Endothelial cell of umbilical vein (primary cell): ENCODE data around the gene SLC4A5.

Experiments
- EZH2 ChIP-seq: IDR thresholded peaks from 2 replicates; pipeline ENCODE4 v1.6.1; 2012; ENCODE audit warnings: borderline replicate concordance, low read depth, mild to moderate bottlenecking, moderate library complexity, low read length, inconsistent platforms; ENCODE audit not compliant: severe bottlenecking
- GATA2 ChIP-seq: IDR thresholded peaks from 2 replicates; pipeline ENCODE4 v1.7.0; 2011; ENCODE audit warnings: low read depth, mild to moderate bottlenecking, moderate library complexity, mixed read lengths, low read length; ENCODE audit not compliant: insufficient read length, insufficient read depth
- JUN ChIP-seq: IDR thresholded peaks from 2 replicates; pipeline ENCODE4 v1.6.1; 2011; ENCODE audit warnings: borderline replicate concordance, low read depth; ENCODE audit not compliant: insufficient read length, insufficient read depth
- MYC ChIP-seq: IDR thresholded peaks from one replicate; pipeline ENCODE4 v1.6.1; 2011; ENCODE audit warnings: mild to moderate bottlenecking, low read depth, low read length
- POLR2A ChIP-seq: IDR thresholded peaks from 2 replicates; pipeline ENCODE4 v1.6.1; 2012; ENCODE audit warnings: low read depth, mild to moderate bottlenecking, control low read depth, low read length
- TF ChIP-seq, protein P1 (sequence below), 2 donors: IDR thresholded peaks; 1 replicate in 1 of 2; 2 replicates in 1 of 2; pipeline ENCODE4 v1.5.1; 2011; ENCODE audit warnings: low read length in 2 of 2, mild to moderate bottlenecking in 2 of 2, moderate library complexity in 2 of 2, control low read depth in 1 of 2, inconsistent platforms in 1 of 2, low read depth in 1 of 2; ENCODE audit not compliant: insufficient read depth in 1 of 2; ENCODE audit errors: extremely low read depth in 1 of 2
- TF ChIP-seq, protein P2 (sequence below): IDR thresholded peaks from 2 replicates; pipeline ENCODE4 v1.6.1; 2011; ENCODE audit not compliant: insufficient read depth, insufficient read length

DNA sequence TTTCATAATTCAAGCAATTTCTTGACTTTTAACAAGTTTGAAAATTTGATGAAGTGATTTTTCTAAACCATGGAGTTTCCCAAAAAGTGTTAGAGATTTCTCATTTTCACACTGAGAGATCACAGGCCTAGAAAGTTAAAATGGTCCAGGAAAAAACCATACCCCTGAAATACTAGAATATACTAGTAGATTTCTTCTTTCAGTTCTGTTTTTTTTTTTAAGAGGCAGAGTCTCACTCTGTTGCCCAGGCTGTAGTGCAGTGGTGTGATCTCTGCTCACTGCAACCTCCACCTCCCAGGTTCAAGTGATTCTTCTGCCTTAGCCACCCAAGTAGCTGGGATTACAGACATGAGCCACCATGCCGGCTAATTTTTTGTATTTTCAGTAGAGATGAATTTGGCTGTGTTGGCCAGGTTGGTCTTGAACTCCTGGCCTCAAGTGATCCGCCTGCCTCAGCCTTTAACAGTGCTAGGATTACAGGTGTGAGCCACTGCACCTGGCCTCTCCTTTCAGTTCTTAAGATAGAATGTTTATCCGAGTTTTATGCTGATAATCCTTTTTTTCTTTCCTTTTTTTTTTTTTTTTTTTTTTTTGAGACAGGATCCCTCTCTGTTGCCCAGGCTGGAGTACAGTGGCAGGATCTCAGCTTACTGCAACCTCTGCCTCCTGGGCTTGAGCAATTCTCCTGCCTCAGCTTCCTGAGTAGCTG lies 130.4 kb downstream of the SLC4A5 start:
- TF ChIP-seq, protein P1, sequence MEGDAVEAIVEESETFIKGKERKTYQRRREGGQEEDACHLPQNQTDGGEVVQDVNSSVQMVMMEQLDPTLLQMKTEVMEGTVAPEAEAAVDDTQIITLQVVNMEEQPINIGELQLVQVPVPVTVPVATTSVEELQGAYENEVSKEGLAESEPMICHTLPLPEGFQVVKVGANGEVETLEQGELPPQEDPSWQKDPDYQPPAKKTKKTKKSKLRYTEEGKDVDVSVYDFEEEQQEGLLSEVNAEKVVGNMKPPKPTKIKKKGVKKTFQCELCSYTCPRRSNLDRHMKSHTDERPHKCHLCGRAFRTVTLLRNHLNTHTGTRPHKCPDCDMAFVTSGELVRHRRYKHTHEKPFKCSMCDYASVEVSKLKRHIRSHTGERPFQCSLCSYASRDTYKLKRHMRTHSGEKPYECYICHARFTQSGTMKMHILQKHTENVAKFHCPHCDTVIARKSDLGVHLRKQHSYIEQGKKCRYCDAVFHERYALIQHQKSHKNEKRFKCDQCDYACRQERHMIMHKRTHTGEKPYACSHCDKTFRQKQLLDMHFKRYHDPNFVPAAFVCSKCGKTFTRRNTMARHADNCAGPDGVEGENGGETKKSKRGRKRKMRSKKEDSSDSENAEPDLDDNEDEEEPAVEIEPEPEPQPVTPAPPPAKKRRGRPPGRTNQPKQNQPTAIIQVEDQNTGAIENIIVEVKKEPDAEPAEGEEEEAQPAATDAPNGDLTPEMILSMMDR (IDR thresholded peaks at IDR 0.05; ENCODE audit: extremely low read depth in 1 of 2, insufficient read depth in 1 of 2, low read depth in 1 of 2, low read length in 2 of 2): no peak
- TF ChIP-seq JUN (no peak), POLR2A (no peak), EZH2 (no peak), GATA2 (no peak), MYC (no peak)
- TF ChIP-seq, protein P2, sequence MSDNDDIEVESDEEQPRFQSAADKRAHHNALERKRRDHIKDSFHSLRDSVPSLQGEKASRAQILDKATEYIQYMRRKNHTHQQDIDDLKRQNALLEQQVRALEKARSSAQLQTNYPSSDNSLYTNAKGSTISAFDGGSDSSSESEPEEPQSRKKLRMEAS: no peak
